ENCODE data around the gene SLC22A1. TPM values are rescaled to one million over a fixed set of nuclear protein-coding genes. Genes with fewer than 3 reads are reported as not detected.
"Not testable (repeated sequence)": the region's sequence is repeated elsewhere in the genome, so short reads cannot be mapped to it uniquely, and the experiment has no call there.

Gene SLC22A1
- polyA plus RNA-seq, 2 of the 4 experiments (the other 2 are of a cell fraction) = 2.1 TPM

- H3K9me3 ChIP-seq; H3K4me3 ChIP-seq; DNase-seq (ENCODE audit: low read depth in 1 of 2, low spot score in 1 of 2); ATAC-seq; FAIRE-seq; POLR2A ChIA-PET: not testable (repeated sequence)
- Histone ChIP-seq H3K4me2 (peak overlapping the region; percentile 36; the same call in 1 of the 3 replicates), H3K4me1 (peaks cover 51% of the 10 kb centered on the region), H3K27ac (peak overlapping the region; percentile 75 to 87)
- 92% methylated on average over 3 of the region's 3 CpGs for WGBS (ENCODE audit: missing lambda C conversion rate)
- CTCF ChIA-PET = interaction anchor here (0.7 to 2.5 kb wide), 5 partner anchors 52 to 315 kb away, joined by 3 to 11 read pairs (median 3); no protein-coding TSS in a partner anchor
Measured at GRCh38 chr6:160140493-160140892, 18.9 kb downstream of the SLC22A1 start.

- Histone ChIP-seq H3K4me3 (no peak overlapping the region), H3K27ac (peak overlapping the region; percentile 75 to 87), H3K4me1 (peaks cover 51% of the 10 kb centered on the region), H3K4me2 (peak overlapping the region; percentile 36), H3K9me3 (no peaks in the 10 kb centered on the region)
- 52% methylated on average over 5 of the region's 5 CpGs for WGBS (ENCODE audit: missing lambda C conversion rate)
- CTCF ChIA-PET = interaction anchor here (0.8 to 2.5 kb wide), 5 partner anchors 53 to 379 kb away, joined by 3 to 11 read pairs (median 3); no protein-coding TSS in a partner anchor
- ATAC-seq (peak in 1 of 2 experiments; percentile 34; a peak in 1 of 6 replicates), FAIRE-seq (no peak), DNase-seq (ENCODE audit: low read depth in 1 of 2, low spot score in 1 of 2) (no peak)
- POLR2A ChIA-PET = no interaction called here
- no peak for TF ChIP-seq CBX2 (IDR thresholded peaks at IDR 0.05; ENCODE audit: borderline replicate concordance, low read depth)
- no peak for TF ChIP-seq FOSB (CRISPR knock-in tag; IDR thresholded peaks at IDR 0.05)
- no peak for TF ChIP-seq NPAS2 (CRISPR knock-in tag; IDR thresholded peaks at IDR 0.05; ENCODE audit: borderline replicate concordance)
- TF ChIP-seq ZC3H11A (IDR thresholded peaks at IDR 0.05) = no peak
- TF ChIP-seq ELK1 (IDR thresholded peaks at IDR 0.05; ENCODE audit: low read depth, low read length) = no peak
- no peak for TF ChIP-seq MAZ (IDR thresholded peaks at IDR 0.05; ENCODE audit: borderline replicate concordance, low read depth, low read length)
- TF ChIP-seq ZNF302 (CRISPR knock-in tag; IDR thresholded peaks at IDR 0.05) = no peak
- no peak for TF ChIP-seq RFX5 (IDR thresholded peaks at IDR 0.05)
- no peak for TF ChIP-seq EP300 (IDR thresholded peaks at IDR 0.05)
- TF ChIP-seq HOXB13 (CRISPR knock-in tag; IDR thresholded peaks at IDR 0.05; ENCODE audit: low read depth) = no peak
Measured at GRCh38 chr6:160141001-160141726, 19.5 kb downstream of the SLC22A1 start.

GRCh38 chr6:160142115-160142715 is 20.6 kb downstream of the SLC22A1 start:
- 91% methylated on average over 6 of the region's 8 CpGs for WGBS (ENCODE audit: missing lambda C conversion rate)
- no peak overlapping the region for H3K4me2 ChIP-seq
- H3K27ac ChIP-seq = peak overlapping the region; percentile 75 to 87
- ATAC-seq = no peak
- ChIA-PET CTCF (interaction anchor here (1.3 to 2.5 kb wide), 2 partner anchors 313 to 378 kb away, joined by 3 to 11 read pairs; no protein-coding TSS in a partner anchor), POLR2A (no interaction called here)
- TF ChIP-seq EHF (CRISPR knock-in tag; IDR thresholded peaks at IDR 0.05) = no peak
- TF ChIP-seq EP300 (IDR thresholded peaks at IDR 0.05) = no peak
- TF ChIP-seq BCL3 (IDR thresholded peaks at IDR 0.05) = no peak
- TF ChIP-seq ATOH8 (CRISPR knock-in tag; IDR thresholded peaks at IDR 0.05; ENCODE audit: low read depth) = no peak
- no peak for TF ChIP-seq CTCF (IDR thresholded peaks at IDR 0.05)
- no peak for TF ChIP-seq POLR2A (IDR thresholded peaks at IDR 0.05; ENCODE audit: low read length)
- TF ChIP-seq CHD2 (IDR thresholded peaks at IDR 0.05; ENCODE audit: low read length, partially characterized antibody) = no peak
- TF ChIP-seq SMC3 (IDR thresholded peaks at IDR 0.05) = no peak
- TF ChIP-seq PHF8 (IDR thresholded peaks at IDR 0.05; ENCODE audit: borderline replicate concordance, low read depth) = no peak
- no peak for TF ChIP-seq CBX8 (IDR thresholded peaks at IDR 0.05)
- no peak for TF ChIP-seq NPAS2 (CRISPR knock-in tag; IDR thresholded peaks at IDR 0.05; ENCODE audit: borderline replicate concordance)
- no peak for TF ChIP-seq RFX5 (IDR thresholded peaks at IDR 0.05)
- no peak for TF ChIP-seq HOXA7 (CRISPR knock-in tag; IDR thresholded peaks at IDR 0.05)
- no peak for TF ChIP-seq ZC3H11A (IDR thresholded peaks at IDR 0.05)
- no peak overlapping the region for H3K4me3 ChIP-seq
- H3K9me3 ChIP-seq = no peaks in the 10 kb centered on the region
- H3K4me1 ChIP-seq = peaks cover 49% of the 10 kb centered on the region
- FAIRE-seq = no peak
- no peak for DNase-seq (ENCODE audit: low read depth in 1 of 2, low spot score in 1 of 2)

All from A549 (cell line).